SU-DHL-6 (cell line): ENCODE results near the gene EMID1.
A peak's percentile ranks its signal among the peaks of the same experiment; 100 is the strongest.

ENCODE experiments used
- H2AFZ ChIP-seq: fragments of 200-600 bp; sonication (generic); 2 replicates; pipeline ENCODE4 v1.6.1; 2014; ENCODE audit warnings: low read depth, mild to moderate bottlenecking, moderate library complexity, mixed read lengths, antibody characterized with exemption, low read length; ENCODE audit not compliant: severe bottlenecking
- H3F3A ChIP-seq: fragments of 200-600 bp; shearing (Covaris generic); 2 replicates; pipeline ENCODE4 v1.6.0; 2016; ENCODE audit warnings: antibody characterized with exemption, mild to moderate bottlenecking; ENCODE audit not compliant: insufficient read depth
- H3K27ac ChIP-seq: fragments of 200-600 bp; sonication (generic); 2 replicates; pipeline ENCODE4 v1.5.1; 2016; ENCODE audit warnings: low read depth, mild to moderate bottlenecking, low read length, moderate library complexity, mixed read lengths
- H3K27me3 ChIP-seq: fragments of 200-600 bp; sonication (generic), shearing (Covaris generic); 2 replicates; pipeline ENCODE4 v1.6.0; 2014; ENCODE audit warnings: mild to moderate bottlenecking, low read length
- H3K36me3 ChIP-seq: fragments of 200-600 bp; sonication (generic); 2 replicates; pipeline ENCODE4 v1.6.1; 2014; ENCODE audit warnings: mild to moderate bottlenecking, low read length, mixed read lengths
- H3K4me2 ChIP-seq: fragments of 300-600, 200-600 bp; shearing (Covaris generic), sonication (generic); 2 replicates; pipeline ENCODE4 v1.6.0; 2014; ENCODE audit warnings: low read length, low read depth, mild to moderate bottlenecking; ENCODE audit not compliant: poor library complexity, severe bottlenecking
- H3K4me3 ChIP-seq: fragments of 200-600 bp; sonication (generic); 2 replicates; pipeline ENCODE4 v1.5.1; 2014; ENCODE audit warnings: antibody characterized with exemption, low read length, mild to moderate bottlenecking, mixed read lengths; ENCODE audit not compliant: insufficient read depth, poor library complexity, severe bottlenecking
- H3K79me2 ChIP-seq: fragments of 200-600 bp; sonication (generic); 2 replicates; pipeline ENCODE4 v1.6.1; 2014; ENCODE audit warnings: mild to moderate bottlenecking, low read length, moderate library complexity; ENCODE audit not compliant: insufficient read depth
- H3K9ac ChIP-seq: fragments of 200-600 bp; sonication (generic); 2 replicates; pipeline ENCODE4 v1.7.0; 2014; ENCODE audit warnings: mild to moderate bottlenecking, low read length
- H3K9me2 ChIP-seq: fragments of 200-600 bp; sonication (generic); replicated peaks from 2 replicates; pipeline ENCODE4 v1.6.1; 2014; ENCODE audit warnings: low read length; ENCODE audit not compliant: insufficient read depth
- H3K9me3 ChIP-seq: fragments of 200-600 bp; sonication (generic); 2 replicates; pipeline ENCODE4 v1.6.1; 2014; ENCODE audit warnings: low read length, mixed read lengths; ENCODE audit not compliant: insufficient read depth
- H4K20me1 ChIP-seq: fragments of 200-600 bp; sonication (generic); 2 replicates; pipeline ENCODE4 v1.6.1; 2014; ENCODE audit warnings: low read depth, mild to moderate bottlenecking, antibody characterized with exemption, low read length, moderate library complexity, mixed read lengths
- CTCF ChIP-seq: fragments of 200-600 bp; sonication (generic); IDR thresholded peaks from one replicate; pipeline ENCODE4 v1.5.1; 2017; ENCODE audit warnings: antibody characterized with exemption, mild to moderate bottlenecking, low read length, moderate library complexity; ENCODE audit not compliant: insufficient read depth, poor library complexity, severe bottlenecking
- EZH2phosphoT487 ChIP-seq: fragments of 200-600 bp; sonication (generic), shearing (Covaris generic); conservative IDR thresholded peaks from 2 replicates; pipeline ENCODE4 v1.6.1; 2018; ENCODE audit warnings: mild to moderate bottlenecking, antibody characterized with exemption, low read length, moderate library complexity, mixed read lengths

The EMID1 gene

GRCh38 chr22:29268511-29269229, 63.0 kb downstream of the EMID1 start:
- H3K4me3 ChIP-seq = peak overlapping the region; percentile 92

GRCh38 chr22:29269230-29269604, 63.5 kb downstream of the EMID1 start:
- peaks cover 46% of the 10 kb centered on the region for H4K20me1 ChIP-seq
- H3K36me3 ChIP-seq = peaks cover 42% of the 10 kb centered on the region
- no peaks in the 10 kb centered on the region for H3K9me3 ChIP-seq

More at GRCh38 chr22:29268511-29269229, 63.0 kb downstream of the EMID1 start:
- Histone ChIP-seq H3K27ac (peak overlapping the region; percentile 81), H3K4me2 (peak overlapping the region; percentile 95), H3K9ac (peak overlapping the region; percentile 98), H3K27me3 (no peaks in the 10 kb centered on the region), H3F3A (no peaks in the 10 kb centered on the region), H3K79me2 (peaks cover 69% of the 10 kb centered on the region), H2AFZ (peak overlapping the region; percentile 47), H3K9me3 (no peaks in the 10 kb centered on the region), H3K9me2 (no peaks in the 10 kb centered on the region), H4K20me1 (peaks cover 41% of the 10 kb centered on the region), H3K36me3 (peaks cover 36% of the 10 kb centered on the region; the same call in 1 of the 2 replicates)
- no peak for TF ChIP-seq CTCF
- TF ChIP-seq EZH2phosphoT487 = no peak

GRCh38 chr22:29269731-29270474, 64.2 kb downstream of the EMID1 start:
- Histone ChIP-seq H3K36me3 (peaks cover 48% of the 10 kb centered on the region), H3K27me3 (no peaks in the 10 kb centered on the region), H3K4me2 (peak overlapping the region; percentile 95), H3K9me3 (no peaks in the 10 kb centered on the region), H2AFZ (no peak overlapping the region), H3K9ac (peak overlapping the region; percentile 98), H3F3A (peaks cover 5% of the 10 kb centered on the region; the same call in 1 of the 2 replicates), H3K9me2 (no peaks in the 10 kb centered on the region), H4K20me1 (peaks cover 53% of the 10 kb centered on the region), H3K27ac (peak overlapping the region; percentile 81), H3K4me3 (peak overlapping the region; percentile 92), H3K79me2 (peaks cover 81% of the 10 kb centered on the region)
- TF ChIP-seq CTCF = no peak
- no peak for TF ChIP-seq EZH2phosphoT487

More at GRCh38 chr22:29269230-29269604, 63.5 kb downstream of the EMID1 start:
- H3K9me2 ChIP-seq = no peaks in the 10 kb centered on the region
- no peak for TF ChIP-seq EZH2phosphoT487
- no peak for TF ChIP-seq CTCF
- peak overlapping the region; percentile 81 for H3K27ac ChIP-seq
- H3K4me2 ChIP-seq = peak overlapping the region; percentile 95
- H3K9ac ChIP-seq = peak overlapping the region; percentile 98
- H3K79me2 ChIP-seq = peaks cover 75% of the 10 kb centered on the region
- no peaks in the 10 kb centered on the region for H3K27me3 ChIP-seq
- H3F3A ChIP-seq = 0 out of 2 replicates have a peak, but pooled peaks cover under 1% of the 10 kb centered on the region
- H2AFZ ChIP-seq = no peak overlapping the region
- H3K4me3 ChIP-seq = peak overlapping the region; percentile 92
